ENCODE results near the gene SSR1. TPM values are rescaled to one million over a fixed set of nuclear protein-coding genes. Genes with fewer than 3 reads are reported as not detected.

SSR1 gene
- total and polyA plus RNA-seq, 2 of the 13 experiments (the other 11 are each of a cell fraction or from before 2014, with no cell fraction given) = 203 to 243 TPM

- TF ChIP-seq PRDM4 (CRISPR knock-in tag; IDR thresholded peaks at IDR 0.05; ENCODE audit: borderline replicate concordance) (no peak), ZNF639 (CRISPR knock-in tag; conservative IDR thresholded peaks at IDR 0.05) (no peak), ZBTB7A (CRISPR knock-in tag; IDR thresholded peaks at IDR 0.05) (no peak), HNF4G (IDR thresholded peaks at IDR 0.05; ENCODE audit: borderline replicate concordance, low read depth, low read length) (peak; percentile 30; the same call in 1 of the 2 replicates), HNF4G (CRISPR knock-in tag; IDR thresholded peaks at IDR 0.05; ENCODE audit: borderline replicate concordance, low read depth) (no peak; the same call in 1 of the 2 replicates), ZBTB38 (CRISPR knock-in tag; IDR thresholded peaks at IDR 0.05) (0 out of 2 replicates have a peak, but pooled peaks have one; percentile 33), NCOR1 (IDR thresholded peaks at IDR 0.05; ENCODE audit: borderline replicate concordance, low read length) (peak; percentile 73), PAX8 (CRISPR knock-in tag; IDR thresholded peaks at IDR 0.05; ENCODE audit: borderline replicate concordance) (no peak), ETS1 (CRISPR knock-in tag; IDR thresholded peaks at IDR 0.05) (no peak), SALL1 (CRISPR knock-in tag; IDR thresholded peaks at IDR 0.05) (peak; percentile 48), ZNF879 (CRISPR knock-in tag; IDR thresholded peaks at IDR 0.05) (no peak), BHLHE40 (IDR thresholded peaks at IDR 0.05; ENCODE audit: low read length) (peak; percentile 62), HNF1B (CRISPR knock-in tag; IDR thresholded peaks at IDR 0.05) (0 out of 2 replicates have a peak, but pooled peaks have one; percentile 42), CENPX (CRISPR knock-in tag; IDR thresholded peaks at IDR 0.05) (no peak), GLMP (CRISPR knock-in tag; IDR thresholded peaks at IDR 0.05; ENCODE audit: borderline replicate concordance) (no peak)
- TF ChIP-seq, protein P1, sequence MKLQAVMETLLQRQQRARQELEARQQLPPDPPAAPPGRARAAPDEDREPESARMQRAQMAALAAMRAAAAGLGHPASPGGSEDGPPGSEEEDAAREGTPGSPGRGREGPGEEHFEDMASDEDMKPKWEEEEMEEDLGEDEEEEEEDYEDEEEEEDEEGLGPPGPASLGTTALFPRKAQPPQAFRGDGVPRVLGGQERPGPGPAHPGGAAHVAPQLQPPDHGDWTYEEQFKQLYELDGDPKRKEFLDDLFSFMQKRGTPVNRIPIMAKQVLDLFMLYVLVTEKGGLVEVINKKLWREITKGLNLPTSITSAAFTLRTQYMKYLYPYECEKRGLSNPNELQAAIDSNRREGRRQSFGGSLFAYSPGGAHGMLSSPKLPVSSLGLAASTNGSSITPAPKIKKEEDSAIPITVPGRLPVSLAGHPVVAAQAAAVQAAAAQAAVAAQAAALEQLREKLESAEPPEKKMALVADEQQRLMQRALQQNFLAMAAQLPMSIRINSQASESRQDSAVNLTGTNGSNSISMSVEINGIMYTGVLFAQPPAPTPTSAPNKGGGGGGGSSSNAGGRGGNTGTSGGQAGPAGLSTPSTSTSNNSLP (IDR thresholded peaks at IDR 0.05; ENCODE audit: low read depth, low read length) = 0 out of 2 replicates have a peak, but pooled peaks have one; percentile 48
Measured at GRCh38 chr6:7264686-7265384, 48.2 kb downstream of the SSR1 start (continued).
